Measurements from ENCODE around the gene PREPL.

GRCh38 chr2:44320832-44321231, 40.5 kb downstream of the PREPL start:
- TF ChIP-seq POLR2AphosphoS5 (IDR thresholded peaks at IDR 0.05; ENCODE audit: low read depth) (no peak), CREB1 (CRISPR knock-in tag; IDR thresholded peaks at IDR 0.05; ENCODE audit: low read depth) (no peak), EZH2phosphoT487 (IDR thresholded peaks at IDR 0.05; ENCODE audit: unreplicated experiment) (no peak), EZH2 (IDR thresholded peaks at IDR 0.05; ENCODE audit: low read depth, unreplicated experiment) (no peak), JUNB (IDR thresholded peaks at IDR 0.05; ENCODE audit: unreplicated experiment) (no peak), REST (IDR thresholded peaks at IDR 0.05; ENCODE audit: unreplicated experiment) (no peak)
- TF ChIP-seq, protein P1, sequence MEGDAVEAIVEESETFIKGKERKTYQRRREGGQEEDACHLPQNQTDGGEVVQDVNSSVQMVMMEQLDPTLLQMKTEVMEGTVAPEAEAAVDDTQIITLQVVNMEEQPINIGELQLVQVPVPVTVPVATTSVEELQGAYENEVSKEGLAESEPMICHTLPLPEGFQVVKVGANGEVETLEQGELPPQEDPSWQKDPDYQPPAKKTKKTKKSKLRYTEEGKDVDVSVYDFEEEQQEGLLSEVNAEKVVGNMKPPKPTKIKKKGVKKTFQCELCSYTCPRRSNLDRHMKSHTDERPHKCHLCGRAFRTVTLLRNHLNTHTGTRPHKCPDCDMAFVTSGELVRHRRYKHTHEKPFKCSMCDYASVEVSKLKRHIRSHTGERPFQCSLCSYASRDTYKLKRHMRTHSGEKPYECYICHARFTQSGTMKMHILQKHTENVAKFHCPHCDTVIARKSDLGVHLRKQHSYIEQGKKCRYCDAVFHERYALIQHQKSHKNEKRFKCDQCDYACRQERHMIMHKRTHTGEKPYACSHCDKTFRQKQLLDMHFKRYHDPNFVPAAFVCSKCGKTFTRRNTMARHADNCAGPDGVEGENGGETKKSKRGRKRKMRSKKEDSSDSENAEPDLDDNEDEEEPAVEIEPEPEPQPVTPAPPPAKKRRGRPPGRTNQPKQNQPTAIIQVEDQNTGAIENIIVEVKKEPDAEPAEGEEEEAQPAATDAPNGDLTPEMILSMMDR (conservative IDR thresholded peaks at IDR 0.05; ENCODE audit: low read depth in 2 of 2) = no peak
